ENCODE measurements around the gene DUX4.
"Not testable (repeated sequence)": the region's sequence is repeated elsewhere in the genome, so short reads cannot be mapped to it uniquely, and the experiment has no call there.

Gene DUX4

GRCh38 chr4:190173428-190173827 lies at the start of gene DUX4:
DUX4 (plus strand) TSS chr4:190173774; CDS start chr4:190173774, 0 bp downstream.
- not testable (repeated sequence) for DNase-seq (ENCODE audit: low spot score)

GRCh38 chr4:190175436-190175835 lies 1.9 kb downstream of the DUX4 start:
- not testable (repeated sequence) for DNase-seq (ENCODE audit: low spot score)

- DNase-seq (ENCODE audit: low spot score), result not testable (repeated sequence)
Observed at GRCh38 chr4:190177727-190178605, 4.4 kb downstream of the DUX4 start.

GRCh38 chr4:190178606-190178990 lies 5.0 kb downstream of the DUX4 start:
- DNase-seq (ENCODE audit: low spot score), result not testable (repeated sequence)

- DNase-seq (ENCODE audit: low spot score), result not testable (repeated sequence)
Observed at GRCh38 chr4:190179030-190179739, 5.6 kb downstream of the DUX4 start.

- DNase-seq (ENCODE audit: low spot score), result not testable (repeated sequence)
Observed at GRCh38 chr4:190179740-190180094, 6.1 kb downstream of the DUX4 start.

GRCh38 chr4:190180947-190181346 lies 7.4 kb downstream of the DUX4 start:
- DNase-seq (ENCODE audit: low spot score), result not testable (repeated sequence)

- not testable (repeated sequence) for DNase-seq (ENCODE audit: low spot score)
Observed at GRCh38 chr4:190181481-190182100, 8.0 kb downstream of the DUX4 start.

GRCh38 chr4:190203510-190203909 lies 29.9 kb downstream of the DUX4 start:
- not testable (repeated sequence) for DNase-seq (ENCODE audit: low spot score)
